Mesendoderm (in vitro differentiated cells): ENCODE results near the gene SERINC3.
"Not testable (repeated sequence)": the region's sequence is repeated elsewhere in the genome, so short reads cannot be mapped to it uniquely, and the experiment has no call there.

Experiments
- DNase-seq: peaks from one replicate; pipeline ENCODE4 v3.0.0; 2013
- H2AK5ac ChIP-seq: 2 replicates; pipeline ENCODE4 v1.6.1; 2013; ENCODE audit warnings: low read length, inconsistent platforms
- H2BK120ac ChIP-seq: 2 replicates; pipeline ENCODE4 v1.6.1; 2013; ENCODE audit warnings: low read depth, mild to moderate bottlenecking, low read length, moderate library complexity, mixed read lengths
- H2BK15ac ChIP-seq: replicated peaks from 2 replicates; pipeline ENCODE4 v1.6.1; 2013; ENCODE audit warnings: low read depth, mild to moderate bottlenecking, moderate library complexity
- H2BK5ac ChIP-seq: 2 replicates; pipeline ENCODE4 v1.6.1; 2013; ENCODE audit warnings: low read length, inconsistent platforms
- H3K18ac ChIP-seq: 2 replicates; pipeline ENCODE4 v1.6.1; 2013; ENCODE audit warnings: mild to moderate bottlenecking, low read length, mixed read lengths
- H3K23ac ChIP-seq: one replicate; pipeline ENCODE4 v1.6.1; 2013; ENCODE audit warnings: low read length
- H3K27ac ChIP-seq: 2 replicates; pipeline ENCODE4 v1.5.1; 2013; ENCODE audit warnings: low read depth, mild to moderate bottlenecking, inconsistent platforms, low read length, moderate library complexity
- H3K27me3 ChIP-seq: 2 replicates; pipeline ENCODE4 v1.6.1; 2013; ENCODE audit warnings: low read length, control low read depth, mild to moderate bottlenecking, inconsistent platforms; ENCODE audit not compliant: insufficient read depth, poor library complexity
- H3K36me3 ChIP-seq: 2 replicates; pipeline ENCODE4 v1.6.1; 2013; ENCODE audit warnings: low read length, inconsistent platforms; ENCODE audit not compliant: control insufficient read depth, insufficient read depth
- H3K4ac ChIP-seq: one replicate; pipeline ENCODE4 v1.6.1; 2013; ENCODE audit warnings: low read depth, mild to moderate bottlenecking, low read length, moderate library complexity
- H3K4me1 ChIP-seq: 2 replicates; pipeline ENCODE4 v1.6.1; 2013; ENCODE audit warnings: low read depth, low read length, inconsistent platforms; ENCODE audit not compliant: control insufficient read depth
- H3K4me2 ChIP-seq: 2 replicates; pipeline ENCODE4 v1.6.1; 2013; ENCODE audit warnings: low read length
- H3K4me3 ChIP-seq: 2 replicates; pipeline ENCODE4 v1.5.1; 2013; ENCODE audit warnings: mild to moderate bottlenecking, low read length
- H3K56ac ChIP-seq: one replicate; pipeline ENCODE4 v1.6.1; 2013; ENCODE audit warnings: low read length
- H3K79me1 ChIP-seq: 2 replicates; pipeline ENCODE4 v1.6.1; 2013; ENCODE audit warnings: low read length, inconsistent platforms
- H3K79me2 ChIP-seq: 2 replicates; pipeline ENCODE4 v1.6.1; 2013; ENCODE audit warnings: mild to moderate bottlenecking, low read length; ENCODE audit not compliant: control insufficient read depth, insufficient read depth
- H3K9ac ChIP-seq: 2 replicates; pipeline ENCODE4 v1.6.1; 2013; ENCODE audit warnings: low read length, inconsistent platforms
- H4K5ac ChIP-seq: one replicate; pipeline ENCODE4 v1.6.1; 2013; ENCODE audit warnings: low read length
- H4K8ac ChIP-seq: one replicate; pipeline ENCODE4 v1.6.1; 2013; ENCODE audit warnings: low read depth, mild to moderate bottlenecking, control low read depth, low read length, moderate library complexity
- WGBS: extraction: QIAGEN DNeasy Blood & Tissue Kit; methylation state at CpG from one replicate; pipeline ENCODE4 v1.1.7; 2013; ENCODE audit warnings: low lambda C conversion rate, missing lambda C conversion rate; ENCODE audit not compliant: insufficient coverage; ENCODE audit errors: extremely low coverage; 5-methylcytosine and 5-hydroxymethylcytosine counted together

Gene SERINC3

GRCh38 chr20:44561876-44562275, 40.0 kb upstream of the SERINC3 start:
- DNase-seq: no peak
- no peak overlapping the region for H3K23ac ChIP-seq
- no peak overlapping the region for H3K56ac ChIP-seq
- H4K5ac ChIP-seq: no peak overlapping the region
- no peak overlapping the region for H4K8ac ChIP-seq
- H3K27me3 ChIP-seq: no peaks in the 10 kb centered on the region
- no peak overlapping the region for H2BK15ac ChIP-seq
- H3K27ac ChIP-seq: no peak overlapping the region
- no peaks in the 10 kb centered on the region for H3K79me1 ChIP-seq
- H2AK5ac ChIP-seq: no peak overlapping the region
- H3K36me3 ChIP-seq: no peaks in the 10 kb centered on the region
- H3K4ac ChIP-seq: no peak overlapping the region
- no peak overlapping the region for H3K9ac ChIP-seq
- H2BK120ac ChIP-seq: no peak overlapping the region
- no peak overlapping the region for H2BK5ac ChIP-seq
- H3K4me2 ChIP-seq: no peak overlapping the region
- no peak overlapping the region for H3K4me3 ChIP-seq
- no peaks in the 10 kb centered on the region for H3K4me1 ChIP-seq
- no peak overlapping the region for H3K18ac ChIP-seq
- H3K79me2 ChIP-seq: no peaks in the 10 kb centered on the region

- H4K8ac ChIP-seq, H3K27ac ChIP-seq, H3K4me2 ChIP-seq, H3K4me3 ChIP-seq, H3K4ac ChIP-seq, H2BK5ac ChIP-seq, H3K18ac ChIP-seq, H3K56ac ChIP-seq, H3K79me1 ChIP-seq, H4K5ac ChIP-seq, H3K9ac ChIP-seq, DNase-seq, H3K4me1 ChIP-seq, H3K23ac ChIP-seq, H3K79me2 ChIP-seq, H2BK15ac ChIP-seq, H3K27me3 ChIP-seq, H3K36me3 ChIP-seq, H2BK120ac ChIP-seq, H2AK5ac ChIP-seq: not testable (repeated sequence)
- WGBS: no CpG with 5 or more reads among the region's 6 CpGs
These were observed 38.9 kb upstream of the SERINC3 start for GRCh38 chr20:44560818-44561217.

DNA sequence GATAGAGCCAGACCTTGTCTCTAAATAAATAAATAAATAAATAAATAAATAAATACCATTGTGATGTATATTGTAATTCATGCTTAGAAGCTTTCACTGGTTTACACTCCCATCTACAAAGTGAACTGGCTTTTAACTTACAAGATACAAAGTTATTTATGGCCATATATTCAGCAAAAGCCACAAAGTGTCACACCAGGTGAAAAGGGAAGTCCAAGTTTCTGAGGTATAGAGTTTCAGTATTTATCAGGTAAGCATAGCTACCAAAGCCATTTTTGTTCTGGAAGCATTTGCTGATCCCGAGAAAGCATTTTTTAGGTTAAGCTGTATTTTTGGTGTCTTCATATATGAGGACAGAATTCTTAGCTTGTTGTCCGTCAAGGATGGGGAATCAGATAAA, 38.4 kb upstream of the SERINC3 start:
- Histone ChIP-seq H2BK120ac (no peak overlapping the region), H4K8ac (no peak overlapping the region), H3K4me2 (no peak overlapping the region), H2BK15ac (no peak overlapping the region), H3K79me2 (no peaks in the 10 kb centered on the region), H3K9ac (no peak overlapping the region), H3K23ac (no peak overlapping the region), H3K36me3 (no peaks in the 10 kb centered on the region), H3K18ac (no peak overlapping the region), H2AK5ac (no peak overlapping the region), H3K4me1 (no peaks in the 10 kb centered on the region), H3K79me1 (no peaks in the 10 kb centered on the region), H3K56ac (peak overlapping the region; percentile 34), H3K4me3 (no peak overlapping the region), H4K5ac (no peak overlapping the region), H2BK5ac (no peak overlapping the region), H3K27me3 (no peaks in the 10 kb centered on the region), H3K27ac (no peak overlapping the region), H3K4ac (no peak overlapping the region)
- no peak for DNase-seq
- WGBS: no CpG with 5 or more reads among the region's 2 CpGs

- Histone ChIP-seq H3K18ac (no peak overlapping the region), H2BK120ac (no peak overlapping the region), H3K4me2 (no peak overlapping the region), H3K36me3 (no peaks in the 10 kb centered on the region), H3K9ac (no peak overlapping the region), H3K4ac (no peak overlapping the region), H3K56ac (no peak overlapping the region), H3K27ac (no peak overlapping the region), H4K5ac (no peak overlapping the region), H3K79me2 (no peaks in the 10 kb centered on the region), H2AK5ac (no peak overlapping the region), H3K27me3 (no peaks in the 10 kb centered on the region), H3K23ac (no peak overlapping the region), H3K4me3 (no peak overlapping the region), H3K4me1 (no peaks in the 10 kb centered on the region), H2BK5ac (no peak overlapping the region), H2BK15ac (no peak overlapping the region), H3K79me1 (no peaks in the 10 kb centered on the region), H4K8ac (no peak overlapping the region)
- no peak for DNase-seq
These were observed 37.4 kb upstream of the SERINC3 start for GRCh38 chr20:44559302-44559701.

- H4K5ac ChIP-seq: peak overlapping the region; percentile 40
- H3K27me3 ChIP-seq: no peaks in the 10 kb centered on the region
- no peak overlapping the region for H3K27ac ChIP-seq
- H2AK5ac ChIP-seq: no peak overlapping the region
- no peak overlapping the region for H3K4me2 ChIP-seq
- H2BK5ac ChIP-seq: no peak overlapping the region
- no peak overlapping the region for H2BK15ac ChIP-seq
- no peak for DNase-seq
- no peak overlapping the region for H3K18ac ChIP-seq
- H3K4me3 ChIP-seq: no peak overlapping the region
- H3K23ac ChIP-seq: no peak overlapping the region
- H3K79me1 ChIP-seq: peaks cover 2% of the 10 kb centered on the region
- no peaks in the 10 kb centered on the region for H3K79me2 ChIP-seq
- H2BK120ac ChIP-seq: no peak overlapping the region
- WGBS: no CpG with 5 or more reads among the region's 6 CpGs
- H3K4ac ChIP-seq: no peak overlapping the region
- peak overlapping the region; percentile 58 for H3K56ac ChIP-seq
- H3K36me3 ChIP-seq: no peaks in the 10 kb centered on the region
- H4K8ac ChIP-seq: no peak overlapping the region
- H3K9ac ChIP-seq: no peak overlapping the region
- peaks cover 3% of the 10 kb centered on the region for H3K4me1 ChIP-seq
These were observed 31.4 kb upstream of the SERINC3 start for GRCh38 chr20:44552950-44553908.

DNA sequence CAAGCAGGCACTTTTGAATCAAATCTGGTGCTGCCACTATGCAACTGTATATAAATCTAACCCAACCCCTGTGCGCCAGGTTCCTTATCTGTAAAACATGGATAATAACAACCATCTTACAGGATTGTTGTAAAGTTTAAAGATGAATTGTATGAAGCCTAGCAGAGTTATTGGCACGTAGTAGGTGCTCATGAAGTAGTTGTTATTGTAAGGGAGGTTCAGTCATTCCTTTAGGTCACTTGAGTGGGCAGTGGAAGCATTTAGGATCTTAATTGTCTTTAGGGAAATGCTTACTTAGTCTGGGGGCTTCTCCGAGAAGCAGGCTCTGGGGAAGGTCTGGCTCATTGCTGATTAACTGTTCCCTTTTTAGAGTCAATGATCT, 30.7 kb upstream of the SERINC3 start:
- Histone ChIP-seq H3K4me2 (no peak overlapping the region), H3K27me3 (no peaks in the 10 kb centered on the region), H3K18ac (no peak overlapping the region), H4K5ac (no peak overlapping the region), H3K4me1 (peaks cover 3% of the 10 kb centered on the region), H3K9ac (no peak overlapping the region), H2BK120ac (no peak overlapping the region), H2BK5ac (no peak overlapping the region), H2BK15ac (no peak overlapping the region), H3K79me1 (peaks cover 2% of the 10 kb centered on the region), H3K4ac (no peak overlapping the region), H3K27ac (no peak overlapping the region), H3K4me3 (no peak overlapping the region), H3K56ac (no peak overlapping the region), H3K79me2 (no peaks in the 10 kb centered on the region), H4K8ac (no peak overlapping the region), H3K23ac (no peak overlapping the region), H2AK5ac (no peak overlapping the region), H3K36me3 (no peaks in the 10 kb centered on the region)
- DNase-seq: no peak
- WGBS: no CpG with 5 or more reads among the region's 3 CpGs
